EH (cell line): Measurements from ENCODE around the gene PGBD5.

Experiments
- DNase-seq: peaks from one replicate; pipeline ENCODE4 v3.0.0-alpha.2; 2015; ENCODE audit warnings: low read depth

PGBD5 gene

GRCh38 chr1:230321741-230322420, 104.3 kb downstream of the PGBD5 start:
- no peak for DNase-seq

- no peak for DNase-seq
These were observed 104.8 kb downstream of the PGBD5 start for GRCh38 chr1:230321341-230321740.

- DNase-seq = no peak
These were observed 105.3 kb downstream of the PGBD5 start for GRCh38 chr1:230320804-230321203.

- DNase-seq = no peak
These were observed 107.0 kb downstream of the PGBD5 start for GRCh38 chr1:230319014-230319747.

GRCh38 chr1:230317823-230318819, 108.0 kb downstream of the PGBD5 start:
- DNase-seq = no peak

GRCh38 chr1:230316864-230317745, 109.0 kb downstream of the PGBD5 start:
- no peak for DNase-seq

GRCh38 chr1:230315099-230315498, 111.0 kb downstream of the PGBD5 start:
- no peak for DNase-seq

GRCh38 chr1:230314142-230314470, 112.0 kb downstream of the PGBD5 start:
- DNase-seq = no peak

- DNase-seq = no peak
These were observed 112.5 kb downstream of the PGBD5 start for GRCh38 chr1:230313453-230314141.

GRCh38 chr1:230312676-230313075, 113.5 kb downstream of the PGBD5 start:
- DNase-seq = no peak

GRCh38 chr1:230310381-230311163, 115.6 kb downstream of the PGBD5 start:
- DNase-seq = peak; percentile 76

- DNase-seq = no peak
These were observed 116.4 kb downstream of the PGBD5 start for GRCh38 chr1:230309646-230310177.

GRCh38 chr1:230308821-230309220, 117.3 kb downstream of the PGBD5 start:
- DNase-seq = no peak

GRCh38 chr1:230308039-230308438, 118.1 kb downstream of the PGBD5 start:
- DNase-seq = peak; percentile 63

- no peak for DNase-seq
These were observed 118.9 kb downstream of the PGBD5 start for GRCh38 chr1:230307213-230307612.

- DNase-seq = no peak
These were observed 120.0 kb downstream of the PGBD5 start for GRCh38 chr1:230306169-230306568.

- peak; percentile 75 for DNase-seq
These were observed 122.3 kb downstream of the PGBD5 start for GRCh38 chr1:230303822-230304221.

GRCh38 chr1:230303069-230303468, 123.1 kb downstream of the PGBD5 start:
- peak; percentile 18 for DNase-seq

- DNase-seq = no peak
These were observed 124.3 kb downstream of the PGBD5 start for GRCh38 chr1:230301822-230302221.

- no peak for DNase-seq
These were observed 124.8 kb downstream of the PGBD5 start for GRCh38 chr1:230301322-230301721.
